ENCODE results near the gene NARF. TPM values are rescaled to one million over a fixed set of nuclear protein-coding genes. Genes with fewer than 3 reads are reported as not detected.
"Not testable (repeated sequence)": the region's sequence is repeated elsewhere in the genome, so short reads cannot be mapped to it uniquely, and the experiment has no call there.

NARF gene
- total RNA-seq, 2 experiments from 2014 or later, result 64.2 to 69.3 TPM

DNA sequence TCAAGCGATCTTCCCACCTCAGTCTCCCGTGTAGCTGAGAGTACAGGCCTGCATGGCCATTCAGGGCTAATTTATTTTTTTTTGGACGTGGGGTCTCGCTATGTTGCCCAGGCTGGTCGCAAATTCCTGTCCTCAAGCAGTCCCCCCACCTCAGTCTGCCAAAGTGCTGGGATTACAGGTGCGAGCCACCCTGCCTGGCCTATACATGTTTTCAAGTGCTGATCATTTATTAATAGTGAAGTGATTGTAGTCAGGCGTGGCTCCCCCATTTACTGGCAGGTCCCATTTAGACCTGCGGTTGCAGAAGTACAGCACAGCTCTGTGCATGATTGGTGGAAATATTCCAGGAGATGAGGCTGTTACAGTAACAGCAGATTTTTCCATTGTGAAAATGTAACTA lies 69.4 kb downstream of the NARF start:
- DNase-seq, result no peak
- intact Hi-C loops (cut with micrococcal nuclease), result no loop called here
- peaks cover 7% of the 10 kb centered on the region for H3K36me3 Mint-ChIP-seq (ENCODE audit: low read depth)
- H3K9me3 Mint-ChIP-seq, result no peaks in the 10 kb centered on the region
- no peaks in the 10 kb centered on the region for H3K27me3 Mint-ChIP-seq (ENCODE audit: low read depth)
- CTCF ChIA-PET, result interaction anchor here (0.9 kb wide), 1 partner anchor 24 kb away, joined by 4 read pairs; no protein-coding TSS in a partner anchor
- H3K4me1 Mint-ChIP-seq (ENCODE audit: low read depth), result peaks cover 62% of the 10 kb centered on the region
- H3K4me3 Mint-ChIP-seq, result no peak overlapping the region
- no peak overlapping the region for H3K27ac Mint-ChIP-seq

- Mint-ChIP-seq H3K27me3 (ENCODE audit: low read depth) (no peaks in the 10 kb centered on the region), H3K9me3 (no peaks in the 10 kb centered on the region), H3K4me1 (ENCODE audit: low read depth) (peaks cover 58% of the 10 kb centered on the region), H3K36me3 (ENCODE audit: low read depth) (peaks cover 5% of the 10 kb centered on the region), H3K4me3 (no peak overlapping the region), H3K27ac (no peak overlapping the region)
- intact Hi-C loops (cut with micrococcal nuclease), result no loop called here
- DNase-seq, result peak; percentile 30
- CTCF ChIA-PET, result interaction anchor here (0.6 kb wide), 2 partner anchors 22 to 55 kb away, joined by 3 read pairs; no protein-coding TSS in a partner anchor
Observed at GRCh38 chr17:82528484-82529265, 70.1 kb downstream of the NARF start.

- Mint-ChIP-seq H3K36me3 (ENCODE audit: low read depth) (peaks cover 4% of the 10 kb centered on the region), H3K9me3 (no peaks in the 10 kb centered on the region), H3K27ac (no peak overlapping the region), H3K27me3 (ENCODE audit: low read depth) (no peaks in the 10 kb centered on the region), H3K4me1 (ENCODE audit: low read depth) (peaks cover 60% of the 10 kb centered on the region), H3K4me3 (no peak overlapping the region)
- intact Hi-C loops (cut with micrococcal nuclease), result no loop called here
- CTCF ChIA-PET, result interaction anchor here (0.7 kb wide), 1 partner anchor 30 kb away, joined by 3 read pairs; no protein-coding TSS in a partner anchor
- DNase-seq, result no peak
Observed at GRCh38 chr17:82529914-82530300, 71.4 kb downstream of the NARF start.

DNA sequence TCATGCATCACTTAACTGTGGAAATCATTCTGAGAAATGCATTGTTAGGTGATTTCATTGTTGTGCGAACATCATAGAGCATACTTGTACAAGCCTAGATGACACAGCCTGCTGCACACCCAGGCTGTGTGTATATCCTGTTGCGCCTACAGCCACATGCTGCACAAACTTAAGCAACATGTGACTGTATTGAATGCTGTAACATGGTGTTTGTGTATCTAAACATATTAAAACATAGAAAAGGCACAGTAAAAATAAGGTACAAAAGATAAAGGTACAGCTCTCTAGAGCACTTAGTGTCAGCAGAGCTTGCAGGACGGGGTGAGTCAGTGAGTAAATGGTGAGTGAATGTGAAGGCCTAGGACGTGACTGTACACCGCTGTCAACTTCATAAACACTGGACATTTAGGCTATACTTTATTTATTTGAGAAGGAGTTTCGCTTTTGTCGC lies 72.9 kb downstream of the NARF start:
- peak; percentile 26 for DNase-seq
- H3K4me3 Mint-ChIP-seq, result no peak overlapping the region
- intact Hi-C loops (cut with micrococcal nuclease), result no loop called here
- peaks cover 63% of the 10 kb centered on the region for H3K4me1 Mint-ChIP-seq (ENCODE audit: low read depth)
- peaks cover 4% of the 10 kb centered on the region for H3K36me3 Mint-ChIP-seq (ENCODE audit: low read depth)
- H3K9me3 Mint-ChIP-seq, result no peaks in the 10 kb centered on the region
- H3K27ac Mint-ChIP-seq, result peak overlapping the region; percentile 72
- H3K27me3 Mint-ChIP-seq (ENCODE audit: low read depth), result no peaks in the 10 kb centered on the region
- CTCF ChIA-PET, result no interaction called here

GRCh38 chr17:82534401-82534812 lies 75.9 kb downstream of the NARF start:
- Mint-ChIP-seq H3K4me1 (ENCODE audit: low read depth) (peaks cover 61% of the 10 kb centered on the region), H3K4me3 (no peak overlapping the region), H3K36me3 (ENCODE audit: low read depth) (peaks cover 2% of the 10 kb centered on the region), H3K27ac (no peak overlapping the region), H3K27me3 (ENCODE audit: low read depth) (no peaks in the 10 kb centered on the region), H3K9me3 (no peaks in the 10 kb centered on the region)
- no peak for DNase-seq
- CTCF ChIA-PET, result no interaction called here
- intact Hi-C loops (cut with micrococcal nuclease), result no loop called here

DNA sequence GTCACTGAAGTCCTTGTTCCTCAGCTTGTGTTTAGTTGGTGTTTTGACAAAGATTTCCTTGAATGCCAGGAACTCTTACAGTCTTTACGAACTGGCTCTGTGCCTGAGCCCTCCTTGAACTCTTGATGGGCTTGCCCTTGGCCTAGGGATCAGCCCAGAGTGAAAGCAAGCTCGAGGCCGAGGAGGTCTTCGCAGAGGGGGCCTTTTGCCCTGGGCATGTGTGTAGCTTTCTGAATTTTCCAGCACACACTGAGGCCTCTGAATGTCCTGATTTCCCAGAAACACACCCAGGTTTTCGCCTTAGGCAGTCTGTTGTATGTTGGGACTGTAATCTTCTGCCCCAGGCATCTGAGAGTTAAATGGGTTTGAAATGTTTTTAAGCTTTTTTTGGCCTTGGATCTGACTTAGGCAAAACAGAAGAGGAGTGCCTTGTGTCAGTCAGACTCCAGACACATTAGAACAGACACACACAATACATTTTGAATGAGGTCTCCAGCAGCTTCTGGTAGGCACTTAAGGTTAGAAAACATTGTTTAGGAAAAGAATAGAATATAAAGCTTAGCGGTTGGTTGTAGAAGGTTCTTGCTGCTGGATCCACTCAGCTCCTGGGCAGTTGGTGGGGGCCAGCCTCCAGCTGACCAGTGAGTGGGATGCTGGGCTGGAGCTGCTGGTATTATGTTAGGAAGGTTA lies 78.1 kb downstream of the NARF start:
- Mint-ChIP-seq H3K36me3 (ENCODE audit: low read depth) (no peaks in the 10 kb centered on the region), H3K4me1 (ENCODE audit: low read depth) (peaks cover 54% of the 10 kb centered on the region), H3K9me3 (no peaks in the 10 kb centered on the region), H3K27me3 (ENCODE audit: low read depth) (no peaks in the 10 kb centered on the region), H3K4me3 (no peak overlapping the region), H3K27ac (peak overlapping the region; percentile 38)
- CTCF ChIA-PET, result interaction anchor here (0.5 to 3.3 kb wide), 6 partner anchors 8 to 300 kb away, joined by 3 to 19 read pairs (median 4); no protein-coding TSS in a partner anchor
- intact Hi-C loops (cut with micrococcal nuclease), result no loop called here
- DNase-seq, result no peak

DNA sequence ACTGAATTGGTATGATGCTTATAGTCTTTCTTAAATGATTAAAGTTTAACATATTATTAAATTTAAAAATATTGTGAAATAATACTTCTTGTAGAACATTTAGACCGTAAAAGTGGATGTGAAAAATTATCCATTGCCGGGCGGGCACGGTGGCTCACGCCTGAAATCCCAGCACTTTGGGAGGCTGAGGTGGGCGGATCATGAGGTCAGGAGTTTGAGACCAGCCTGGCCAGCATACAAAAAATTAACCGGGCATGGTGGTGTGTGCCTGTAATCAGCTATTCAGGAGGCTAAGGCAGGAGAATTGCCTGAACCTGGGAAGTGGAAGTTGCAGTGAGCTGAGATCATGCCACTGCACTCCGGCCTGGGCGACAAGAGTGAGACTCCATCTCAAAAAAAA lies 78.7 kb downstream of the NARF start:
- H3K27ac Mint-ChIP-seq; H3K9me3 Mint-ChIP-seq; DNase-seq; H3K36me3 Mint-ChIP-seq (ENCODE audit: low read depth); H3K27me3 Mint-ChIP-seq (ENCODE audit: low read depth); intact Hi-C loops (cut with micrococcal nuclease); H3K4me3 Mint-ChIP-seq: not testable (repeated sequence)
- peaks cover 54% of the 10 kb centered on the region for H3K4me1 Mint-ChIP-seq (ENCODE audit: low read depth)
- CTCF ChIA-PET, result interaction anchor here (1.1 to 3.3 kb wide), 2 partner anchors 8 to 14 kb away, joined by 5 to 19 read pairs; no protein-coding TSS in a partner anchor

GRCh38 chr17:82539076-82539475 lies 80.5 kb downstream of the NARF start:
- H3K9me3 Mint-ChIP-seq; H3K27ac Mint-ChIP-seq; DNase-seq; H3K27me3 Mint-ChIP-seq (ENCODE audit: low read depth); intact Hi-C loops (cut with micrococcal nuclease); H3K4me3 Mint-ChIP-seq; H3K36me3 Mint-ChIP-seq (ENCODE audit: low read depth): not testable (repeated sequence)
- peaks cover 59% of the 10 kb centered on the region for H3K4me1 Mint-ChIP-seq (ENCODE audit: low read depth)
- CTCF ChIA-PET, result interaction anchor here (1.6 to 3.3 kb wide), 2 partner anchors 12 to 15 kb away, joined by 4 to 19 read pairs; no protein-coding TSS in a partner anchor

Other genes with a start within 250 kb of the NARF start
- 10 to 100 TPM; 40.7 to 43.9 TPM for gene CCDC57, start 245.9 kb upstream of the NARF start, total RNA-seq
- 10 to 100 TPM; 15.2 to 18.3 TPM for gene SLC16A3, start 229.7 kb upstream of the NARF start, total RNA-seq
- gene CSNK1D, start 185.0 kb upstream of the NARF start, total RNA-seq, result 100 to 1,000 TPM in 1 of 2 experiments, 10 to 100 TPM in 1; 99.8 to 100 TPM
- 100 to 1,000 TPM; 635 to 646 TPM for gene CD7, start 141.1 kb upstream of the NARF start, total RNA-seq
- 1 to 10 TPM; 2.8 to 3.8 TPM for gene SECTM1, start 125.0 kb upstream of the NARF start, total RNA-seq
- gene TEX19, start 99.5 kb upstream of the NARF start, total RNA-seq, result under 1 TPM in 1 of 2 experiments, not detected in 1; 0.21 TPM
- gene UTS2R, start 87.0 kb upstream of the NARF start, total RNA-seq, result not detected
- 10 to 100 TPM; 22.4 to 26.3 TPM for gene HEXD, start 40.4 kb upstream of the NARF start, total RNA-seq
- gene OGFOD3, start 40.2 kb upstream of the NARF start, total RNA-seq, result 10 to 100 TPM; 31.1 to 32.9 TPM
- gene CYBC1, start 8.0 kb upstream of the NARF start, total RNA-seq, result 100 to 1,000 TPM; 292 to 294 TPM
- gene FOXK2, start 61.0 kb downstream of the NARF start, total RNA-seq, result 10 to 100 TPM; 48.8 to 51.4 TPM
- 10 to 100 TPM; 23.2 to 25.0 TPM for gene WDR45B, start 189.7 kb downstream of the NARF start, total RNA-seq
- under 1 TPM; 0.42 to 0.52 TPM for gene RAB40B, start 240.0 kb downstream of the NARF start, total RNA-seq

All from activated naive CD4-positive, alpha-beta T cell treated with anti-CD3 and anti-CD28 coated beads for 36 hours (primary cell).